ENCODE measurements around the gene MB21D2. TPM values are rescaled to one million over a fixed set of nuclear protein-coding genes. Genes with fewer than 3 reads are reported as not detected.

MB21D2 gene
- total RNA-seq, 2 experiments from 2014 or later = 0.06 TPM; not detected in 1

DNA sequence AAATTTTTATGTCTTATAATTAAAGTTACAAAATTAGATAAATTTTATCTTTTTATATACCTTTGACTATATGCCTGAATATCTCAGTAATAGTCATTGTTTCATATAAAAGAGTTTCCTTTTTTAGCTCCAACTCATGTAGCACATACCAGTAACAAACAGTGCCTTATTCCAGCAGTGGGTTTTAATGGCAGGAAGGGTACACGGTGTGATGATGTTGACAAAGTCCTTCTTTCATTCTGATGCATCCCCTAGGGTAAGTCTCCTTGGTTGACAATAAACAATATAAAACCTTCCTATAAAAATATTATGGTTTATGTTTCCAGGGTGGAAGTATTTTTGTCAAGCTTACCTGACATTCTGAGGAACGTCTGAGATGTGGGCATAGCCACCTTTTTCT is 113.2 kb downstream of the MB21D2 start:
- H3K27ac ChIP-seq (ENCODE audit: low read depth, low read length, poor library complexity, severe bottlenecking) = no peak overlapping the region
- H3K79me2 ChIP-seq (ENCODE audit: insufficient read depth, low read depth, low read length) = no peaks in the 10 kb centered on the region
- no peak for DNase-seq (ENCODE audit: low spot score)
- TF ChIP-seq CTCF (conservative IDR thresholded peaks at IDR 0.05; ENCODE audit: low read length) = no peak
- no peak for TF ChIP-seq EZH2phosphoT487 (IDR thresholded peaks at IDR 0.05; ENCODE audit: borderline replicate concordance, low read depth, low read length)
- POLR2A ChIA-PET = no interaction called here
- H3K36me3 ChIP-seq (ENCODE audit: insufficient read depth, low read length) = no peaks in the 10 kb centered on the region
- H3K4me1 ChIP-seq (ENCODE audit: insufficient read depth, low read length, poor library complexity, severe bottlenecking) = no peaks in the 10 kb centered on the region
- H4K20me1 ChIP-seq (ENCODE audit: insufficient read depth, low read length) = no peaks in the 10 kb centered on the region
- no peak overlapping the region for H3K4me3 ChIP-seq (ENCODE audit: low read depth, low read length, poor library complexity, severe bottlenecking)
- no peak overlapping the region for H2AFZ ChIP-seq (ENCODE audit: low read length)
- H3K9me3 ChIP-seq (ENCODE audit: low read length) = no peaks in the 10 kb centered on the region
- BruUV-seq (replicated peaks) = no TSS peak
- intact Hi-C loops (cut with micrococcal nuclease; ENCODE audit: unreplicated experiment) = no loop called here
- H3K4me2 ChIP-seq (ENCODE audit: low read length) = no peak overlapping the region
- H3K9me2 ChIP-seq (ENCODE audit: insufficient read depth, low read length) = no peaks in the 10 kb centered on the region
- CTCF ChIA-PET (ENCODE audit: unreplicated experiment) = no interaction called here

- POLR2A ChIA-PET = interaction anchor here (1.0 kb wide), 1 partner anchor 340 kb away, joined by 3 read pairs; no protein-coding TSS in a partner anchor
- Histone ChIP-seq H3K9me2 (ENCODE audit: insufficient read depth, low read length) (no peaks in the 10 kb centered on the region), H2AFZ (ENCODE audit: low read length) (no peak overlapping the region), H3K4me1 (ENCODE audit: insufficient read depth, low read length, poor library complexity, severe bottlenecking) (no peaks in the 10 kb centered on the region), H3K9me3 (ENCODE audit: low read length) (no peaks in the 10 kb centered on the region), H3K36me3 (ENCODE audit: insufficient read depth, low read length) (no peaks in the 10 kb centered on the region), H3K4me2 (ENCODE audit: low read length) (no peak overlapping the region), H3K4me3 (ENCODE audit: low read depth, low read length, poor library complexity, severe bottlenecking) (no peak overlapping the region), H3K79me2 (ENCODE audit: insufficient read depth, low read depth, low read length) (no peaks in the 10 kb centered on the region), H3K27ac (ENCODE audit: low read depth, low read length, poor library complexity, severe bottlenecking) (no peak overlapping the region), H4K20me1 (ENCODE audit: insufficient read depth, low read length) (no peaks in the 10 kb centered on the region)
- DNase-seq (ENCODE audit: low spot score) = peak; percentile 63
- CTCF ChIA-PET (ENCODE audit: unreplicated experiment) = no interaction called here
- TF ChIP-seq CTCF (conservative IDR thresholded peaks at IDR 0.05; ENCODE audit: low read length) (peak; percentile 82), EZH2phosphoT487 (IDR thresholded peaks at IDR 0.05; ENCODE audit: borderline replicate concordance, low read depth, low read length) (no peak)
- intact Hi-C loops (cut with micrococcal nuclease; ENCODE audit: unreplicated experiment) = loop anchor here (1.0 kb wide), 2 partner anchors 237 to 336 kb away; no protein-coding TSS in a partner anchor
- BruUV-seq (replicated peaks) = no TSS peak
Observed at GRCh38 chr3:192802957-192803899, 114.4 kb downstream of the MB21D2 start.

DNA sequence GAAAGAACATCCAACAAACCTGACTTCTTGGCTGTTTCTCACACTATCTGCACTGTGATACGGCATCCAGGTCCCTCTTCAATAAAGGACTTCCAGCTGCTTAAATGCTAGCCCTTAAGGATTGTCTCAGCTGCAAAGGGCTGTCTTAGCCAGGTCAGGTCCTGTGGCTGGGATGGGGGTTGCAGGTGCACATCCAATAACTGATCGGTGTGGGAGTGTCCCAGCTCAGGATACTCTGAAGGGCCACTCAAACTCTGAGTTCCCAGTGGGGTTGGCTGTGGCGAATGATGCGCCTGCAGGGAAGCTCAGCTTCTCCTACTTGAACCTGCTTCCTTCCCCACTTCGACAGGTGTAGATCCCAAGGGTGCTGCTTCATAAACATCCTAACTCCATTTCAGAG is 115.7 kb downstream of the MB21D2 start:
- Histone ChIP-seq H3K4me3 (ENCODE audit: low read depth, low read length, poor library complexity, severe bottlenecking) (no peak overlapping the region), H3K4me2 (ENCODE audit: low read length) (no peak overlapping the region), H3K9me3 (ENCODE audit: low read length) (no peaks in the 10 kb centered on the region), H3K9me2 (ENCODE audit: insufficient read depth, low read length) (no peaks in the 10 kb centered on the region), H3K79me2 (ENCODE audit: insufficient read depth, low read depth, low read length) (no peaks in the 10 kb centered on the region), H3K36me3 (ENCODE audit: insufficient read depth, low read length) (no peaks in the 10 kb centered on the region), H3K27ac (ENCODE audit: low read depth, low read length, poor library complexity, severe bottlenecking) (no peak overlapping the region), H2AFZ (ENCODE audit: low read length) (no peak overlapping the region), H4K20me1 (ENCODE audit: insufficient read depth, low read length) (no peaks in the 10 kb centered on the region), H3K4me1 (ENCODE audit: insufficient read depth, low read length, poor library complexity, severe bottlenecking) (no peaks in the 10 kb centered on the region)
- intact Hi-C loops (cut with micrococcal nuclease; ENCODE audit: unreplicated experiment) = no loop called here
- no TSS peak for BruUV-seq (replicated peaks)
- ChIA-PET CTCF (ENCODE audit: unreplicated experiment) (no interaction called here), POLR2A (no interaction called here)
- no peak for TF ChIP-seq CTCF (conservative IDR thresholded peaks at IDR 0.05; ENCODE audit: low read length)
- no peak for TF ChIP-seq EZH2phosphoT487 (IDR thresholded peaks at IDR 0.05; ENCODE audit: borderline replicate concordance, low read depth, low read length)
- DNase-seq (ENCODE audit: low spot score) = no peak

Data from OCI-LY7 (cell line).